GM06990 (cell line): ENCODE measurements around the gene NLRC3.

Experiments used
- DNase-seq: peaks from one replicate; pipeline ENCODE4 v3.0.0-alpha.2; 2011; ENCODE audit not compliant: insufficient read length; ENCODE audit errors: extremely low read depth
- H3K27me3 ChIP-seq: replicated peaks from 2 replicates; pipeline ENCODE4 v1.6.0; 2011; ENCODE audit warnings: low read length; ENCODE audit not compliant: control insufficient read depth, insufficient read depth
- H3K36me3 ChIP-seq: 2 replicates; pipeline ENCODE4 v1.5.1; 2011; ENCODE audit warnings: low read length; ENCODE audit not compliant: control insufficient read depth, insufficient read depth
- H3K4me3 ChIP-seq: replicated peaks from 2 replicates; pipeline ENCODE4 v1.5.1; 2011; ENCODE audit warnings: low read depth, mild to moderate bottlenecking, control low read depth, low read length
- TF ChIP-seq, protein P1 (sequence below): IDR thresholded peaks from 2 replicates; pipeline ENCODE4 v1.5.1; 2011; ENCODE audit warnings: low read length, control low read depth, mild to moderate bottlenecking, inconsistent platforms; ENCODE audit not compliant: insufficient read depth, poor library complexity, severe bottlenecking

The NLRC3 gene

DNA sequence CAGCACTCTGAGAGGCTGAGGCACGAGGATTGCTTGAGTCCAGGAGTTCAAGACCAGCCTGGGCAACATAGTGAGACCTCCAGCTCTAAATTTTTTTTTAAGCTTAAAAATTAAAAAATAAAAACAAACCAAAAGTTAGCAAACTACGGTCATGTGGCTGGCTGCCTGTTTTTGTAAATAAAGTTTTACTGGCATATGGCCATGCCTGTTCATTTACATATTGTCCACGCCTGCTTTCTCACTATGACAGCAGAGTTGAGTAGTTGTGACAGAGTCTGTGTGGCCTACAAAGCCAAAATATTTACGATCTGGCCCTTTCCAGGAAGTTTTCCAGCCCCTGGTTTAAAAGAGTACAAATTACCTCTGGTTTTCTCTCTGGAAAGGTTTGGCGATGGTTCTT, 30.9 kb upstream of the NLRC3 start:
- Histone ChIP-seq H3K36me3 (peaks cover 2% of the 10 kb centered on the region; the same call in 1 of the 2 replicates), H3K4me3 (no peak overlapping the region), H3K27me3 (no peaks in the 10 kb centered on the region)
- TF ChIP-seq, protein P1, sequence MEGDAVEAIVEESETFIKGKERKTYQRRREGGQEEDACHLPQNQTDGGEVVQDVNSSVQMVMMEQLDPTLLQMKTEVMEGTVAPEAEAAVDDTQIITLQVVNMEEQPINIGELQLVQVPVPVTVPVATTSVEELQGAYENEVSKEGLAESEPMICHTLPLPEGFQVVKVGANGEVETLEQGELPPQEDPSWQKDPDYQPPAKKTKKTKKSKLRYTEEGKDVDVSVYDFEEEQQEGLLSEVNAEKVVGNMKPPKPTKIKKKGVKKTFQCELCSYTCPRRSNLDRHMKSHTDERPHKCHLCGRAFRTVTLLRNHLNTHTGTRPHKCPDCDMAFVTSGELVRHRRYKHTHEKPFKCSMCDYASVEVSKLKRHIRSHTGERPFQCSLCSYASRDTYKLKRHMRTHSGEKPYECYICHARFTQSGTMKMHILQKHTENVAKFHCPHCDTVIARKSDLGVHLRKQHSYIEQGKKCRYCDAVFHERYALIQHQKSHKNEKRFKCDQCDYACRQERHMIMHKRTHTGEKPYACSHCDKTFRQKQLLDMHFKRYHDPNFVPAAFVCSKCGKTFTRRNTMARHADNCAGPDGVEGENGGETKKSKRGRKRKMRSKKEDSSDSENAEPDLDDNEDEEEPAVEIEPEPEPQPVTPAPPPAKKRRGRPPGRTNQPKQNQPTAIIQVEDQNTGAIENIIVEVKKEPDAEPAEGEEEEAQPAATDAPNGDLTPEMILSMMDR: no peak
- no peak for DNase-seq

DNA sequence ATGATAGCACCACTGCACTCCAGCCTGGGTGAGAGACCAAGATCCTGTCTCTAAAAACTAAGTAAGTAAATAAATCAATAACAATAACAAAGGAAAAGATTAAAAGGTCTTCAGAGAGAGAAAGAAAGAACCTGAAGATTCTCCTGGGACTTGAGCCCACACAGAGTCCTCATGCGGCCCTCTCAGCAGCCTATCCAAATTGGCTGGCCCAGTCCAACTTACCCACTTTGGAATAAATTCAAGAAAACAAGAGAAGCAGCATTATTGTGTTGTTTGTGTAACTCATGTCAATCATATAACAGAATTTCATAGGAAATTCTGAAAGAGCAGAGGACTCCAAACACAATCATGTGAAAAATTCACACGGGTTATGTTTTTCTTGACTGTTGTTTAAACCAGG, 30.4 kb upstream of the NLRC3 start:
- H3K36me3 ChIP-seq: peaks cover 2% of the 10 kb centered on the region; the same call in 1 of the 2 replicates
- TF ChIP-seq, protein P1: no peak
- no peak for DNase-seq
- H3K4me3 ChIP-seq: no peak overlapping the region; the same call in 1 of the 2 replicates
- H3K27me3 ChIP-seq: no peaks in the 10 kb centered on the region

DNA sequence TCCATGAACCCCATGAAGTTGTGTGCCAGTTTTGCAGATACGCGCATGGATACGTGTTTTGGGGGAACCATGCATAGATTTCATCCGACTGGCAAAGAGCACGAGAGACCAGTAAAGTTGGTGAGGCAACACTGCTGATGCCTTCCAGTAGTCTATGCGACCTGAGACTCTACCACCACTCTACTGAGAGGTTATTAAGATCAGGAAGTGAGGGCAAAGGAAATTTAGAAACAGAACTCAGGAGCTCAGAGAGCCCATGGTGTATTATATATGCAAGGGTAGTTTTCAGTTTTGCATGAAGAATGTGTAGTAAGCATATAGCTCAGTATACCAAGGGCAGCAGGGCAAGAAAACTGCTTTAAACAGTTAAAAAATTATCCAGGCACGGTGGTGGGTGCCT, 30.0 kb upstream of the NLRC3 start:
- TF ChIP-seq, protein P1: no peak
- DNase-seq: no peak
- H3K4me3 ChIP-seq: no peak overlapping the region
- H3K27me3 ChIP-seq: no peaks in the 10 kb centered on the region
- peaks cover 2% of the 10 kb centered on the region; the same call in 1 of the 2 replicates for H3K36me3 ChIP-seq

DNA sequence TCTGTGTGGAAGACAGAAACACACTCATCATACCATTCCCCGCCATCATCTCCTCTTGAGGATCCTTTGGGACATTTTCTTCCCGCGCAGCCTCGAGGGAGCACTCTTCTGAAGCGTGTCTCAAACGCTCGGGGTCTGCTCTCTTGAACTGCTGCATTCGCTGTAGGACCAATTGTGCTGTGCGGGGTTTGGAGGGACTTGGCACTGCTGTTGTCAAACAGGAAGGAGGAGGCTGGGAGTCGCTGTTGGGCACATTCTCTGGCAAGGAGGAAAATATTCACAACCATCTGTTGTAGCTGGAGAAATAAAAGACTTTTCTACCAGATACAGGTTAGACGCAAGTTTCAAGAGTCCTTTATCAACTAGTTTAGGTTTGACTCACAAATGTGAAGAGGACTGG, 29.2 kb upstream of the NLRC3 start:
- TF ChIP-seq, protein P1: no peak
- Histone ChIP-seq H3K4me3 (no peak overlapping the region), H3K36me3 (peaks cover 2% of the 10 kb centered on the region), H3K27me3 (no peaks in the 10 kb centered on the region)
- no peak for DNase-seq

DNA sequence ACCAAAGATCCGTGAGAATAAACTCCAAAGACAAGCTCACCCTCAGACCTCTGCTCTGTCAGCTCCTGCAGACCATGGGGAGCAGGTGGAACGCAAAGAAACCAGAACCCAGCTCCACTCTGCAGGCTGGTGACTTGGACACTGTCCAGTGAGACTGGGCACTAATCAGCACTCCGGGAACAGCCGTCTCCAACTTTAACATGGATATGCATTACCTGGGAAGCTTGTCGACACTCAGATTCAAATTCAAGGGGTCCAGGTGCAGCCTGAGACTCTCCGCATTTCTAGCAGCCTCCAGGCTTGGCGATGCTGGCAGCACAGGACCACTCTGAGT, 25.1 kb upstream of the NLRC3 start:
- H3K36me3 ChIP-seq: peaks cover 15% of the 10 kb centered on the region
- TF ChIP-seq, protein P1: no peak
- no peaks in the 10 kb centered on the region for H3K27me3 ChIP-seq
- no peak for DNase-seq
- H3K4me3 ChIP-seq: no peak overlapping the region

DNA sequence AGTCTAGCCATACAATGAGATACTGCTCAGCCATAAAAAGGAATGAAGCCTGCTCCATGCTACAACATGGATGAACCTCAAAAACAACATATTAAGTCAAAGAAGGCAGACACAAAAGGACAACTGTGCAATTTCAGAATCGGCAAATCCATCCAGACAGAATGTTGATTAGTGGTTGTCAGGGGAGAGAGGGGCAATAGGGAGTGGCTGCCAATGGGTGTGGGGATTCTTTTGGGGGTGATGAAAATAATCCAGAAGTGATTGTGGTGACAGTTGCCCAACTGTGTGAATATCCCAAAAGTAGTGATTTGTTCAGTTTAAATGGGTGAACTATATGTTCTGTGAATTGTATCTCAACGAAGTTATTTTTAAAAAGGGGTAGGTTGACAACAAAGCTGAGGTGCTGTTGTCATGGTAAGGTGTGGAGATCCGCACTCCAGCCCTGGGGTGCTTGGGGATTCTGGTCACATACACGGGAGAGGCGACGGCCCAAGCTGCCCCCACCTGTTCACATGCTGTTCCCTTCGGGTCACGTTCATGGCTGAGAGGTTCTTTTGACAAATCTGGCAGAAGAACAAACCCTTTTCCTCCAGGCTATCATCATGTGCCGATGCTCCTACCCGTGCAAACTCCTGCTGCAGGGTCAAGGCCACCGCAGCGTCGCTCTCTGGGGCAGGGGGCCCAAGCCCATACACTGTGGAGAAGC, 24.6 kb upstream of the NLRC3 start:
- TF ChIP-seq, protein P1: no peak
- Histone ChIP-seq H3K27me3 (no peaks in the 10 kb centered on the region), H3K4me3 (no peak overlapping the region), H3K36me3 (peaks cover 17% of the 10 kb centered on the region)
- DNase-seq: no peak
